ENCODE data around the gene POFUT1.
"Not testable (repeated sequence)": the region's sequence is repeated elsewhere in the genome, so short reads cannot be mapped to it uniquely, and the experiment has no call there.

The POFUT1 gene

DNA sequence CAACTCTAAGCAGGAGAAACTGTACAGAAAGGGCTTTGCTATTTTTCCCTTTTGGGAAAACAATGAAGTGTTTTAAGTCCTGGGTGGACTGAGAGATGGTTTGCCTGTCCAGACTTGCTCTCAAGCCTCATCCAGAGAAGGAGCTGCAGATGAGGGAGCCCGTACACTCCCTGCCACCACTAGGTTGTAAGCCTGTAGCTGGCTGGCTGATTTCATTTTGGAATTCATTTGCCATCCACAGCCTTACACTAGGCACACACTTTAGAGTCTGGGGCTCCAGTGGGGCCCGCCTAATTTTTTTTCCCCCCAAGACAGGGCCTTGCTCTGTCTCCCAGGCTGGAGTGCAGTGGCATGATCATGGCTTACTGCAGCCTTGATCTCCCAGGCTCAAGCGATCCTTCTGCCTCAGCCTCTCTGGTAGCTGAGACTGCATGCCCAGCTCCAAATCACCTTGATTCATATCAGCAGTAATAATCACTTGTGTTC, 28.4 kb downstream of the POFUT1 start:
- DNase-seq (ENCODE audit: low spot score) = no peak

GRCh38 chr20:32236819-32237218, 29.1 kb downstream of the POFUT1 start:
- no peak for DNase-seq (ENCODE audit: low spot score)

- no peak for DNase-seq (ENCODE audit: low spot score)
These were observed 29.7 kb downstream of the POFUT1 start for GRCh38 chr20:32237419-32237818.

DNA sequence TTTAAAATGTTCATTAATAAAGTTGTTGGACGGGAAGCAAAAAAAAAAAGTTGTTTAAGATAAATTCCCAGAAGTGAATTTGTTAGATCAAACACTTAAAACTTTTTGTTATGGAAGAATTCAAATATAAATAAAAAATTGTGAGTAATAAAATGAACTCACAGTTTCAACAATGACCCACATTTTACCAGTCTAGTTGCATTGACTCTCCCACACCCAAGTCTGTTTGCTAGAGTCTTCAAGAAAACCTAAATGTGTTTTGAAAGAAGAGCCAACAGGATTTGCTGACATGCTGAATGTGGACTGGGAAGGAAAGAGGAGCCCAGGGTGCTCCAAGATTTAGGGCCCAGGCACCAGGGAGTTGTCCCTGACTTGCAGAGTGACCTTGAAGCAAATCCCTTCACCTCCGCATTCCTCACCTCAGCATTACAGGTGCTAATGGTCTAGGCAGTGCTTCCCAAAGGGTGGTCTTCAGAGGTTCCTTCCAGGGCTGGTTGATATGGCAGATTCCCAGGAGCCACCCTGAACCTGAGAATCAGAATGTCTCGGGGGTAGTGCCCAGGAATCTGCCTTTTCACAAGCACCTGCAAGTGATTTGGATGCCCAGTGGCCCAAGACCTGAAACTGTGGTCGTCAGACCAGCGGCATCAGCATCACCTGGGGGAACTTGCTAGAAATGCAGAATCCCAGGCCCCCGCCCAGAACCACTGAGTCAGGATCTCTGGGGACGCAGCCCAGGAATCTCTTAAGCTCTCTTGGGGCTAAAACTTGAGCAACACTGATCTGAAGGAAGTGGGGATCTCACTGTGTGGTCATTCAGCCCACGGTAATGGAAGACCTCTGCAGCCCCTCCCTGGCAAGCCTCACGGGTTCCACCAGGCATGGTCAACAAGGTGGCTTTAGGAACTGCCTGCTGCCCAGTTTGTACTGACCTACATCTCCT, 31.1 kb downstream of the POFUT1 start:
- DNase-seq (ENCODE audit: low spot score) = no peak

DNA sequence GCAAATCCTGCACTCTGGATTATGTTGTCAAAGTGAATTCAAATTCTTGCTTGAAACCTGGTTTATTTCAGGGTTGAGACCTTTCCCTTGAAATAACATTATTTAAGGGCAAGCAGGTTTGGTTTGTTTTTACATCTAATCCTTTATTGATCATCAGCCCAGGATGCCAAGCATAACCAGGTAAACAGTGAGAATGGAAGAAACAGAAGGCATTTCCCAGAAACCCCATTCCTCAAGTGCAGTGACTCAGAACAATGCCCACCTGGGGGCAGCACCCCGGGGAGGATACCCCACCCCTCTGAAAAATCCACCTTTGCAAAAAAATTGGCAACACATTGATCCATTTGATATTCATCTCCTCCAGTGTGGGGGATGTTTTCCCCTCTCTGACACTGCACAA, 32.5 kb downstream of the POFUT1 start:
- no peak for DNase-seq (ENCODE audit: low spot score)

GRCh38 chr20:32241807-32242206, 34.1 kb downstream of the POFUT1 start:
- no peak for DNase-seq (ENCODE audit: low spot score)

DNA sequence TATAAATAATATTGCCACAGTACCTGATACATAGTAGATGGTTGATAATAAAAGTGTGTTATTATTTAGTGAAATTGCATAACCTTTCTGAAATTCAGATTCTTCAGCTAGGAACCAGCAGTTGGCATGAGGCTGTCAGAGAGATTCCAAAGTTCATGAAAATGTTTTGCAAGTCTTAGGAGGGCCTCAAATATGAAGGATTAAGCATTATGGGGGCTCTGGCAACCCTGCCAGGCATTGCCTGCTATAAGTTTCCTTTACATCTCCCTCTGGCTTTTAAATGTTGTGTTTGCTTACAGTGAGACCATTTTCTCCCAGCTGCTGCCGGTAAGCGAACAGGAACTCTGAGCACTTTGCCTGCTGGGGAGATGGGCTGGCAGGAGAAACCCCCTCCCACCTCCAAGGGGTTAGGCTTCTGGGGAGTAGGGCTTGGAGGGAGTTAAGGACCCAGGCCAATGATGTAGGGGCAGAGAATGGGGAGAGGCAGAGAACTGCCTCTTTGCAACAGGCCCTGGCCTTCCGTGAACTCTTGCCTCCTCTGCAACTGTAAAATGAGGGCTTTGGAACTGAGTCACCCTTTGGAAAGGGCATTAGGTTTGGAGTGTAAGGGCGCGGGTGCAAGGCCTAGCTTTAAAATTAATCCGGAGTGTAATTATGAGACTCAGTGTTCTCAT, 36.6 kb downstream of the POFUT1 start:
- no peak for DNase-seq (ENCODE audit: low spot score)

- DNase-seq (ENCODE audit: low spot score) = no peak
These were observed 37.3 kb downstream of the POFUT1 start for GRCh38 chr20:32244959-32245358.

GRCh38 chr20:32246208-32246607, 38.5 kb downstream of the POFUT1 start:
- not testable (repeated sequence) for DNase-seq (ENCODE audit: low spot score)

- DNase-seq (ENCODE audit: low spot score) = no peak
These were observed 40.4 kb downstream of the POFUT1 start for GRCh38 chr20:32248043-32248442.

DNA sequence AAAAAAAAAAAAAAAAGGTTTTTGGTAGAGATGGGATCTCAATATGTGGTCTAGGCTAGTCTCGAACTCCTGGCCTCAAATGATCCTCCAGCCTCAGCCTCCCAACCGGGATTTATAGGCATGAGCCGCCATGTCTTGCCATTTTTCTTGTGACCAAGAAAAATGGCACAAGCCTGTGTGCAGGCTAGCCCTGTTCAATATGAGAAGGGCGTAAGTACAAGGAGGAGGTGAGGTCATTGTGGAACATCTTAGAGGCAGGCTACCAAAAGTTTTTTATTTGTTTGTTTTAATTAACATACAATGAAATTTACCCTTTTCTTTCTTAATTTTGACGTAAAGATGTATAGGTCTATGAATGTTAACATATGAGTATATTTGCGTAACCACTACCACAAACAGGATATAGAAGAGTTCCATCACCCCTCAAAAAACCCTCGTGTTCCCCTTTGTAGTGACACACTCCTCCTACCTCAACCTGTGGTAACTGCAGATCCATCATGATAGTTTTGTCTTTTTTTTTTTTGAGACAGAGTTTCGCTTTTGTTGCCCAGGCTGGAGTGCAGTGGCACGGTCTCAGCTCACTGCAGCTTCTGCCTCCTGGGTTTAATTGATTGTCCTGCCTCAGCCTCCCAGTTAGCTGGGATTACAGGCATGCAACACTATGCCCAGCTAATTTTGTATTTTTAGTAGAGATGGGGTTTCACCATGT, 41.5 kb downstream of the POFUT1 start:
- peak; percentile 52 for DNase-seq (ENCODE audit: low spot score)

GRCh38 chr20:32251470-32251869, 43.8 kb downstream of the POFUT1 start:
- no peak for DNase-seq (ENCODE audit: low spot score)

DNA sequence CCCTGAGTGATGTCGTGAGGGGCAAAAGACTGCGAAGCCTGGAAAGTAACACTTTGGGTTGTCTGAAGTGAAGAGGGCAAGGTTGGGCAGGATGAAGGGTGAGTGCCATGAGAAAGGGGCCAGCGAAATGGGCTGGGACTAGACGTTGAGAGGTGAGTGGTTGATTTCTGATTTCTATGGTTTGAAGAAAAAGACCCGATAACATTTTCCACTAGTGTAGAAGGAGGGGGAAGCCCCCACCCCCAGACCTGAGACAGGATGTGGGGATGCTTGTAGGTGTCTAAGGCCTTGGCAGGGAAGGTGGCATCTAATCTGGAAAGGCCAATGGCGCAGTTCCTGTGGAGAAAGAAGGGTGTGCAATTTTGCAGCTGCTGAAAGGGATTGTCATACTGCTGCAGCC, 44.5 kb downstream of the POFUT1 start:
- peak; percentile 1 for DNase-seq (ENCODE audit: low spot score)

DNA sequence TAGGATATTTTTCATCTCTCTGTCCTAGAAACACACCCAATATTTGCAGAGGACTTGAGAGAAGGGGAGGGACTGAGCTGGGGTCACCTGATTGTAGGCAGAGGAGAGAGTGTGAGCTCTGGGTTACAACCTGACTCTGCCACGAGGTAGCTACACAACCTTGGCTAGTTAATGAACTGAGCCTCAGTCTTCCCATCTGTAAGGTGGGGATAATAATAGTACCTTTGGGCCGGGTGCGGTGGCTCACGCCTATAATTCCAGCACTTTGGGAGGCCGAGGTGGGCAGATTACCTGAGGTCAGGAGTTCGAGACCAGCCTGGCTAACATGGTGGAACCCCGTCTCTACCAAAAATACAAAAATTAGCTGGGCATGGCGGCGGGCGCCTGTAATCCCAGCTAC, 53.3 kb downstream of the POFUT1 start:
- not testable (repeated sequence) for DNase-seq (ENCODE audit: low spot score)

- DNase-seq (ENCODE audit: low spot score) = no peak
These were observed 54.0 kb downstream of the POFUT1 start for GRCh38 chr20:32261644-32262043.

DNA sequence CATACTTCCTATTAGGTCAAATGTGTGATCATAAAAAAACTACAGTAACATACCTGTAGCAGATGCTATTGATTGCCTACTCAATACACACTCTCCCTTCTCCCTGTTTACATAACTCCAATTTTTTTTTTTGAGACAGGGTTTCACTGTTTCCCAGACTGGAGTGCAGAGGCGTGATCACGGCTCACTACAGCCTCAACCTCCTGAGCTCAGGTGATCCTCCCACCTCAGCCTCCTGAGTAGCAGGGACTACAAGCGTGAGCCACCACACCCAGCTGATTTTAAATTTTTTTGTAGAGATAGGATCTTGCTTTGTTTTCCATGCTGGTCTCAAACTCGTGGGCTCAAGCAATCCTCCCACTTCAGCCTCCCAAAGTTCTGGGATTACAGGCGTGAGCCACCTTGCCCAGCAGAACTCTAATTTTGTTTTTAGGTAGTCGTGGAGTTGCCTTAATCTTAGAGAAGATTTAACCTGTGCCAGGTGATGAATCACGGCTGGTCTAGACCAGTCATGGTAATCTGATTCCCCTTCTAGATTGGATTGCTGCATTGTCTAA, 55.8 kb downstream of the POFUT1 start:
- no peak for DNase-seq (ENCODE audit: low spot score)

DNA sequence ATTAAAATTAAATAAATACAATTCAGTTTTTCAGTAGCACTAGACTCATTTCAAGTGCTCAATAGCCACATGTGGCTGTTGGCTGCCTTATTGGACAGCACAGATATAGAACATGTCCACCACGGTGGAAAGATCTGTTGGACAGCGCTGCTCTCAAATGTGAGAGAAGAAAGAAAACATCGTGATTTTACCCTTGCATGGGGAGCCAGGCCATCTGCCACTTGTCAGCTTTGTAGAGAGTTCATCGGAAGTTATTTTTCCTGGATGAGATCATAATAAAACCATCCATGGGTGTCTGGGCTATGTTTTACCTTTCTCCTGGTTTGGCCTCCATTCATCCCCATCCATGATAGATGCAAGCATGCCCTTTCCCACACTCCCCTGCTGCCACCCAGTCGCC, 63.9 kb downstream of the POFUT1 start:
- DNase-seq (ENCODE audit: low spot score) = no peak

DNA sequence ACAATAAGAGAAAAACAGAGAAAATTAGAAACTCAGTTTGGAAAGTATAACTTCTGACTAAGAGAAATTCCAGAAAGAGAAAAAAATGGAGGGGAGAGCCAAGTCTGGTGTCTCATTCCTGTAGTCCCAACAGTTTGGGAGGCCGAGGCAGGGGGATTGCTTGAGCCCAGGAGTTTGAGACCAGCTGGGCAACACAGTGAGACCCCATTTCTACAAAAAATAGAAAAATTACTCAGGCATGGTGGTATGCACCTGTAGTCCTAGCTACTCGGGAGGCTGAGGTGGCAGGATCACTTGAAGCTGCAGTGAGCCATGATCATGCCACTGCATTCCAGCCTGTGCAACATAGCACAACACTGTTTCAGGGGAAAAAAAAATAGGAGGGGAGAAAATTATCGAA, 66.7 kb downstream of the POFUT1 start:
- no peak for DNase-seq (ENCODE audit: low spot score)

DNA sequence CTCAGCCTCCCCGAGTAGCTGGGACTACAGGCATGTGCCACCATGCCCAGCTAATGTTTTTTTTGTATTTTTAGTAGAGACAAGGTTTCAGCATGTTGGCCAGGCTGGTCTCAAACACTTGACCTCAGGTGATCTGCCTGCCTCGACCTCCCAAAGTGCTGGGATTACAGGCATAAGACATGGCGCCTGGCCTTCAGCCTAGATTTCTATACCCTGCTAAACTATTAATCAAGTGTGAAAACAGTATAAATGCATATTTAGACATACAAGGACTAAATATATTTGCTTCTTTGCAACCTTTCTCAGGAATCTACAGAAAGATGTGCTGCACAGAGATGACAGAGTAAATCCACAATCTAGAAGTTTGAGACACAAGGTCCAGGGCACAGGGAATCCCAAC, 67.5 kb downstream of the POFUT1 start:
- not testable (repeated sequence) for DNase-seq (ENCODE audit: low spot score)

DNA sequence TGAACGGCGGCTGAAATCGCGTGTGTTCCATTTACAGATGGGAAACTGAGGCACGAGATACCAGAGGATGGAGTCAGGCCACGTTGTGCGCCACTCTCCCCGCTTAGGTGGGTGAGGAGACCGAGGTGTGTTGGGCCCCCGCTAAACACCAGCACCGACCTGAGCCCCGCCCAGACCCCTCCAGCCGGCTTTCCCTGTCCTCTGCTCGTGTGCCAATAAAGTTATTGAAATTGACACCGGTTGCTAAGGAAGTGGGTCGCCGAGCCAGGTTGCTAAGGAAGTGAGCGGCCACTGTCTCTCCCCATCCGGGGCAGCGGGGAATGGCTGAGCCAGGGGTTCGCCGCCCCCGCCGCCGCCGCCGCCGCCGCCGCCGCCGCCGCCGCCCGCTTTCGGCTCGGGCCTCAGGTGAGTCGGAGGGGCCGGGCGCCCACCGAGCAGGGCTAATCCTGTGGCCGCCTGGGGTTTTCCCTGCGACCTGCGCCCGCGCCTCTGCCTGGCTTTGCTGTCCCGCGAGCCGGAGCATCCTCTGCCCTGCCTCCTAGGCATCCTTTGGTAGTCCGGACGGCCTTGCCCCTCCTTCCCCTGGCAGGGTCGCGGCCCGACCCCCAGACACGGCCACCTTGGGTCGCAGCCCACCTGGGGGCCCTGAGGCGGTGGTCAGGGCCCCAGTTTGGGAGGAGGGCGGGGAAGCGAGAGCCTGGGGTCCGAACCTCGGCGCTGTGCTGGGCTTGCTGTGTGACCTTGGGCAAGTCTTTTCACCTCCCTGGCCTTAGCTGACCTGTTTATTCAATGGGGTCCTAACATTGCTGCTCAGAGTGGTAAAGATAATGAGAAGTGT, 69.9 kb downstream of the POFUT1 start, which contains the start of gene KIF3B:
TSS of gene KIF3B (plus strand) at position 291 of the 838 bp plus-strand sequence. CDS start 32,127 bp downstream, outside the sequence.
- DNase-seq (ENCODE audit: low spot score) = peak; percentile 88

GRCh38 chr20:32278199-32278643, 70.5 kb downstream of the POFUT1 start:
- no peak for DNase-seq (ENCODE audit: low spot score)

All from CD4-positive, alpha-beta T cell treated with Interleukin-15 for 4 hours (primary cell).